ENCODE results near the gene DSP. TPM values are rescaled to one million over a fixed set of nuclear protein-coding genes. Genes with fewer than 3 reads are reported as not detected.

The DSP gene
- total and polyA plus RNA-seq, 2 of the 13 experiments (the other 11 are each of a cell fraction or from before 2014, with no cell fraction given), result 89.8 to 117 TPM

DNA sequence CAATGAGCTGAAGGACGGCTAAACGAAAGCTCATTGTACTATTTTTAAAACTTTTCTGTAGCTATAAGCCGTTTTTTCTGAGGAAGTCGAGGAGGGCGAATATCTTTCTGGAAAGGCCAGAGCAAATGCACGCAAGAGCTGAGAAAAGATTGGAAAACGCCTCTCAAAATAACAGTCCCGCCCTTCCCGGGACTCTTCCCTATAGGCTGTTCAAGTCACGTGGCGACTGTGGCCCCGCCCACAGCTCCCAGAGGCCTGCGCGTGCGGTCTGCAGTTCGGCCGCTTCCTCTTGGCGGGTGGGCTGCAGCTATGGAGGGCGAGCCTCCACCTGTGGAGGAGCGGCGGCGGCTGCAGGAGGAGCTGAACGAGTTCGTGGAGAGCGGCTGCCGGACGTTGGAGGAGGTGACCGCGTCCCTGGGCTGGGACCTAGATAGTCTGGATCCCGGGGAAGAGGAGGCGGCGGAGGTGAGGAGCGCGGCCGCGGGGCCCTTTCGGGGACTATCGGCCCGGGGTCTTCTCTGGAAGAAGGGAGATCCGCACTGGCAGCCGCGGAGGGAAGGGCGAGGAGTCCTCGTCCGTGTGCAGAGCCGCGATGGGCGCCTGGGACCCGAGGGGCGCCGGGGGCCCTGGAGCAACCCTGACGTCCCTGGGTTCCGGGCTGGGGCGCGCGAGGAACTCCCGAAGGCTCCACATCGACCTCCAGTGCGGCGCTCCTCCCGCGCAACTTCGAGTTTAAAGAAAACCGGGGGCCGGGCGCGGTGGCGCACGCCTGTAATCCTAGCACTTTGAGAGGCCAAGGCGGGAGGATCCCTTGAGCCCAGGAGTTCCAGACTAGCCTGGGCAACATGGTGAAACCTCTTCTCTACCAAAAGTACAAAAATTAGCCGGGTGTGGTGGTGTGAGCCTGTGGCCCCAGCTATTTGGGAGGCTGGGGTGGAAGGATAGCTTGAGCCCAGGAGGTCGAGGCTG, 48.8 kb downstream of the DSP start, which contains the start of gene SNRNP48 (continued):
- TF ChIP-seq ZEB1 (IDR thresholded peaks at IDR 0.05; ENCODE audit: insufficient replicate concordance, low read depth) (no peak), MIER3 (CRISPR knock-in tag; IDR thresholded peaks at IDR 0.05; ENCODE audit: borderline replicate concordance) (peak; percentile 33; the same call in 1 of the 2 replicates), SIN3B (IDR thresholded peaks at IDR 0.05; ENCODE audit: low read length) (peak; percentile 80; the same call in 1 of the 2 replicates), CCAR2 (optimal IDR thresholded peaks at IDR 0.05; ENCODE audit: low read depth, low read length) (no peak), ZNF816 (CRISPR knock-in tag; IDR thresholded peaks at IDR 0.05; ENCODE audit: borderline replicate concordance) (peak; percentile 73; the same call in 1 of the 2 replicates), ZSCAN20 (CRISPR knock-in tag; IDR thresholded peaks at IDR 0.05; ENCODE audit: borderline replicate concordance) (0 out of 2 replicates have a peak, but pooled peaks have one; percentile 14), ZNF460 (CRISPR knock-in tag; IDR thresholded peaks at IDR 0.05; ENCODE audit: borderline replicate concordance) (peak; percentile 94)
- TF ChIP-seq, protein P1, sequence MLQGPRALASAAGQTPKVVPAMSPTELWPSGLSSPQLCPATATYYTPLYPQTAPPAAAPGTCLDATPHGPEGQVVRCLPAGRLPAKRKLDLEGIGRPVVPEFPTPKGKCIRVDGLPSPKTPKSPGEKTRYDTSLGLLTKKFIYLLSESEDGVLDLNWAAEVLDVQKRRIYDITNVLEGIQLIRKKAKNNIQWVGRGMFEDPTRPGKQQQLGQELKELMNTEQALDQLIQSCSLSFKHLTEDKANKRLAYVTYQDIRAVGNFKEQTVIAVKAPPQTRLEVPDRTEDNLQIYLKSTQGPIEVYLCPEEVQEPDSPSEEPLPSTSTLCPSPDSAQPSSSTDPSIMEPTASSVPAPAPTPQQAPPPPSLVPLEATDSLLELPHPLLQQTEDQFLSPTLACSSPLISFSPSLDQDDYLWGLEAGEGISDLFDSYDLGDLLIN (CRISPR knock-in tag; IDR thresholded peaks at IDR 0.05; ENCODE audit: borderline replicate concordance), result no peak
- TF ChIP-seq, protein P2, sequence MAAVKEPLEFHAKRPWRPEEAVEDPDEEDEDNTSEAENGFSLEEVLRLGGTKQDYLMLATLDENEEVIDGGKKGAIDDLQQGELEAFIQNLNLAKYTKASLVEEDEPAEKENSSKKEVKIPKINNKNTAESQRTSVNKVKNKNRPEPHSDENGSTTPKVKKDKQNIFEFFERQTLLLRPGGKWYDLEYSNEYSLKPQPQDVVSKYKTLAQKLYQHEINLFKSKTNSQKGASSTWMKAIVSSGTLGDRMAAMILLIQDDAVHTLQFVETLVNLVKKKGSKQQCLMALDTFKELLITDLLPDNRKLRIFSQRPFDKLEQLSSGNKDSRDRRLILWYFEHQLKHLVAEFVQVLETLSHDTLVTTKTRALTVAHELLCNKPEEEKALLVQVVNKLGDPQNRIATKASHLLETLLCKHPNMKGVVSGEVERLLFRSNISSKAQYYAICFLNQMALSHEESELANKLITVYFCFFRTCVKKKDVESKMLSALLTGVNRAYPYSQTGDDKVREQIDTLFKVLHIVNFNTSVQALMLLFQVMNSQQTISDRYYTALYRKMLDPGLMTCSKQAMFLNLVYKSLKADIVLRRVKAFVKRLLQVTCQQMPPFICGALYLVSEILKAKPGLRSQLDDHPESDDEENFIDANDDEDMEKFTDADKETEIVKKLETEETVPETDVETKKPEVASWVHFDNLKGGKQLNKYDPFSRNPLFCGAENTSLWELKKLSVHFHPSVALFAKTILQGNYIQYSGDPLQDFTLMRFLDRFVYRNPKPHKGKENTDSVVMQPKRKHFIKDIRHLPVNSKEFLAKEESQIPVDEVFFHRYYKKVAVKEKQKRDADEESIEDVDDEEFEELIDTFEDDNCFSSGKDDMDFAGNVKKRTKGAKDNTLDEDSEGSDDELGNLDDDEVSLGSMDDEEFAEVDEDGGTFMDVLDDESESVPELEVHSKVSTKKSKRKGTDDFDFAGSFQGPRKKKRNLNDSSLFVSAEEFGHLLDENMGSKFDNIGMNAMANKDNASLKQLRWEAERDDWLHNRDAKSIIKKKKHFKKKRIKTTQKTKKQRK (IDR thresholded peaks at IDR 0.05; ENCODE audit: low read length), result no peak
- TF ChIP-seq, protein P3, sequence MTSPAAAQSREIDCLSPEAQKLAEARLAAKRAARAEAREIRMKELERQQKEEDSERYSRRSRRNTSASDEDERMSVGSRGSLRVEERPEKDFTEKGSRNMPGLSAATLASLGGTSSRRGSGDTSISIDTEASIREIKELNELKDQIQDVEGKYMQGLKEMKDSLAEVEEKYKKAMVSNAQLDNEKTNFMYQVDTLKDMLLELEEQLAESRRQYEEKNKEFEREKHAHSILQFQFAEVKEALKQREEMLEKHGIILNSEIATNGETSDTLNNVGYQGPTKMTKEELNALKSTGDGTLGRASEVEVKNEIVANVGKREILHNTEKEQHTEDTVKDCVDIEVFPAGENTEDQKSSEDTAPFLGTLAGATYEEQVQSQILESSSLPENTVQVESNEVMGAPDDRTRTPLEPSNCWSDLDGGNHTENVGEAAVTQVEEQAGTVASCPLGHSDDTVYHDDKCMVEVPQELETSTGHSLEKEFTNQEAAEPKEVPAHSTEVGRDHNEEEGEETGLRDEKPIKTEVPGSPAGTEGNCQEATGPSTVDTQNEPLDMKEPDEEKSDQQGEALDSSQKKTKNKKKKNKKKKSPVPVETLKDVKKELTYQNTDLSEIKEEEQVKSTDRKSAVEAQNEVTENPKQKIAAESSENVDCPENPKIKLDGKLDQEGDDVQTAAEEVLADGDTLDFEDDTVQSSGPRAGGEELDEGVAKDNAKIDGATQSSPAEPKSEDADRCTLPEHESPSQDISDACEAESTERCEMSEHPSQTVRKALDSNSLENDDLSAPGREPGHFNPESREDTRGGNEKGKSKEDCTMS (CRISPR knock-in tag; conservative IDR thresholded peaks at IDR 0.05), result 0 out of 2 replicates have a peak, but pooled peaks have one; percentile 38
- TF ChIP-seq, protein P4, sequence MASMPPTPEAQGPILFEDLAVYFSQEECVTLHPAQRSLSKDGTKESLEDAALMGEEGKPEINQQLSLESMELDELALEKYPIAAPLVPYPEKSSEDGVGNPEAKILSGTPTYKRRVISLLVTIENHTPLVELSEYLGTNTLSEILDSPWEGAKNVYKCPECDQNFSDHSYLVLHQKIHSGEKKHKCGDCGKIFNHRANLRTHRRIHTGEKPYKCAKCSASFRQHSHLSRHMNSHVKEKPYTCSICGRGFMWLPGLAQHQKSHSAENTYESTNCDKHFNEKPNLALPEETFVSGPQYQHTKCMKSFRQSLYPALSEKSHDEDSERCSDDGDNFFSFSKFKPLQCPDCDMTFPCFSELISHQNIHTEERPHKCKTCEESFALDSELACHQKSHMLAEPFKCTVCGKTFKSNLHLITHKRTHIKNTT (CRISPR knock-in tag; IDR thresholded peaks at IDR 0.05), result no peak
- TF ChIP-seq, protein P5, sequence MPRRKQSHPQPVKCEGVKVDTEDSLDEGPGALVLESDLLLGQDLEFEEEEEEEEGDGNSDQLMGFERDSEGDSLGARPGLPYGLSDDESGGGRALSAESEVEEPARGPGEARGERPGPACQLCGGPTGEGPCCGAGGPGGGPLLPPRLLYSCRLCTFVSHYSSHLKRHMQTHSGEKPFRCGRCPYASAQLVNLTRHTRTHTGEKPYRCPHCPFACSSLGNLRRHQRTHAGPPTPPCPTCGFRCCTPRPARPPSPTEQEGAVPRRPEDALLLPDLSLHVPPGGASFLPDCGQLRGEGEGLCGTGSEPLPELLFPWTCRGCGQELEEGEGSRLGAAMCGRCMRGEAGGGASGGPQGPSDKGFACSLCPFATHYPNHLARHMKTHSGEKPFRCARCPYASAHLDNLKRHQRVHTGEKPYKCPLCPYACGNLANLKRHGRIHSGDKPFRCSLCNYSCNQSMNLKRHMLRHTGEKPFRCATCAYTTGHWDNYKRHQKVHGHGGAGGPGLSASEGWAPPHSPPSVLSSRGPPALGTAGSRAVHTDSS (CRISPR knock-in tag; conservative IDR thresholded peaks at IDR 0.05), result no peak
